Spinal cord (tissue), 10 donors: ENCODE data around the gene PDLIM5. TPM values are rescaled to one million over a fixed set of nuclear protein-coding genes. Genes with fewer than 3 reads are reported as not detected.
A peak's percentile ranks its signal among the peaks of the same experiment; 100 is the strongest.

Experiments used
- DNase-seq, 6 donors: peaks; one replicate each; pipeline versions ENCODE4 v3.0.0 to v3.0.0-alpha.2; 2013 to 2015; ENCODE audit warnings: low spot score in 6 of 6, low read depth in 4 of 6
- H3K27ac ChIP-seq: one replicate; pipeline ENCODE4 v1.5.1; 2013; ENCODE audit warnings: low read depth, low read length, control low read depth
- H3K27me3 ChIP-seq: one replicate; pipeline ENCODE4 v1.6.1; 2013; ENCODE audit warnings: low read length; ENCODE audit not compliant: control insufficient read depth, insufficient read depth
- H3K36me3 ChIP-seq: one replicate; pipeline ENCODE4 v1.6.1; 2013; ENCODE audit warnings: low read length; ENCODE audit not compliant: control insufficient read depth, insufficient read depth
- H3K4me1 ChIP-seq: one replicate; pipeline ENCODE4 v1.6.1; 2013; ENCODE audit warnings: low read length; ENCODE audit not compliant: control insufficient read depth, insufficient read depth
- H3K4me3 ChIP-seq: one replicate; pipeline ENCODE4 v1.5.1; 2013; ENCODE audit warnings: low read depth, low read length, control low read depth
- H3K9me3 ChIP-seq: one replicate; pipeline ENCODE4 v1.6.1; 2013; ENCODE audit warnings: low read length; ENCODE audit not compliant: control insufficient read depth, insufficient read depth
- WGBS: methylation state at CpG from one replicate; pipeline ENCODE4 v1.1.5; 2013; ENCODE audit warnings: missing lambda C conversion rate; ENCODE audit not compliant: insufficient coverage; 5-methylcytosine and 5-hydroxymethylcytosine counted together
- polyA plus RNA-seq, 2 donors: library from polyadenylated mRNA; unstranded; fragments of 120-200 nt; gene quantifications; one replicate each; pipeline ENCODE4 v1.2.1, GENCODE V29; 2013; ENCODE audit not compliant: insufficient read length in 2 of 2
- total RNA-seq, 2 donors: library from RNA; depleted of rRNA in 1 of 2; stranded (reverse); fragments of 120-200 nt in 1 of 2; fragments of >200 nt in 1 of 2; gene quantifications; one replicate each; pipeline versions ENCODE4 v1.2.3 to v1.2.4, GENCODE V29; 2013 to 2014
- donor health status: healthy.

Gene PDLIM5
- total and polyA plus RNA-seq, 4 donors = 43.7 to 102 (median 72.0) TPM

GRCh38 chr4:94700298-94700697, 248.6 kb downstream of the PDLIM5 start:
- no peak overlapping the region for H3K27ac ChIP-seq
- H3K9me3 ChIP-seq = no peaks in the 10 kb centered on the region
- no peak overlapping the region for H3K4me3 ChIP-seq
- no peak for DNase-seq
- peaks cover 12% of the 10 kb centered on the region for H3K4me1 ChIP-seq
- no peaks in the 10 kb centered on the region for H3K36me3 ChIP-seq
- H3K27me3 ChIP-seq = no peaks in the 10 kb centered on the region

DNA sequence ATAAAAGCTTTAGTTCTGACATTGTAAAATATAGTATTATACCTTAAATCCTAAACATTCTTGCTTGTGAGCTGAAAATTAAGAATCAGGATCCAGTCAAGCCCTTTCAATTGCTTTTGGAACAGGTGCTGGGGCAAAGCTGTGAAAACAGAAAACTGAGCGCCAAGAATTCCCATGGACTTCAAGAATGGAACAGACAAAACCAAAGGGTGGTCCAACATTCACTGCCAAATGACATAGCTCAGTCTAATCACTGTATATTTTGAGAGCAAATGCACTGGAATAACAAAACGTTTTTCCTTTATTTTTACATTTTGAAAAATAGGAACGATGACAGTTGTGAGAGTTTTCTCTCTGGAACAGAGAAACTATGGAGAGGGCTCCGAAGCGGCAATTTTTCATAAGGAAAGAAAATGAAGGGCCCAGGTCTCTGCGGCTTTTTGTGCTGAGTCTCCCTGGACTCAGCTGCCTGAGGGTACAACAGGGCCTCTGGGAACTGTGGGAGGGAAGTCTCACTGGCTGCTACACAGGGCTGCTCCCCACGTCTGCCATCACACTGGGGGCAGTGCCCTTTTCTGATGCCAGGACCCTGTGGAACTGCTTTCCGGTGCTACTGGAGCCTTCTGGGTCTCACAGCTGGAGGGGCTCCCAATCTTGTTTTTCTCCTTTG, 250.0 kb downstream of the PDLIM5 start:
- H3K4me3 ChIP-seq = no peak overlapping the region
- no peaks in the 10 kb centered on the region for H3K9me3 ChIP-seq
- H3K4me1 ChIP-seq = peaks cover 12% of the 10 kb centered on the region
- no peaks in the 10 kb centered on the region for H3K27me3 ChIP-seq
- H3K36me3 ChIP-seq = no peaks in the 10 kb centered on the region
- DNase-seq = peak in 2 of 6 donors; percentile 54 to 80
- 39% methylated on average over 6 of the region's 8 CpGs for WGBS
- H3K27ac ChIP-seq = no peak overlapping the region

DNA sequence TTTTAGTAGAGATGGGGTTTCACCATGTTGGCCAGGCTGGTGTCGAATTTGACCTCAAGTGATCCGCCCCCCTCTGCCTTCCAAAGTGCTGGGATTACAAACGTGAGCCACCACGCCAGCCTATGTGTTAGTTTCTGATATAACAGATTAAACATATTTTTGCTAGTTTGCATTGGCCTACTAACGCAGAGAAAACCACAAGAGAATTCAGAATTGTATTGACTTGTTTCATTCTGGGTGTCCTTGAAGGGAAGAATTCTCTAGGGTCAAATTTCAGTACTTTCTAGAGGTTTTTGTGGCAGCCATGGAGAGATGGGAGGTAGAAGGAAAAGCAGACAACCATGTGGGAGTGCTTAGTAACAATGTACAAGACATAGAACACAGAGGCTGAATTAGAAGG, 259.9 kb downstream of the PDLIM5 start:
- no peaks in the 10 kb centered on the region for H3K27me3 ChIP-seq
- no peaks in the 10 kb centered on the region for H3K9me3 ChIP-seq
- no peak overlapping the region for H3K27ac ChIP-seq
- no peaks in the 10 kb centered on the region for H3K4me1 ChIP-seq
- no CpG with 5 or more reads among the region's 5 CpGs for WGBS
- H3K4me3 ChIP-seq = no peak overlapping the region
- DNase-seq = no peak
- no peaks in the 10 kb centered on the region for H3K36me3 ChIP-seq

DNA sequence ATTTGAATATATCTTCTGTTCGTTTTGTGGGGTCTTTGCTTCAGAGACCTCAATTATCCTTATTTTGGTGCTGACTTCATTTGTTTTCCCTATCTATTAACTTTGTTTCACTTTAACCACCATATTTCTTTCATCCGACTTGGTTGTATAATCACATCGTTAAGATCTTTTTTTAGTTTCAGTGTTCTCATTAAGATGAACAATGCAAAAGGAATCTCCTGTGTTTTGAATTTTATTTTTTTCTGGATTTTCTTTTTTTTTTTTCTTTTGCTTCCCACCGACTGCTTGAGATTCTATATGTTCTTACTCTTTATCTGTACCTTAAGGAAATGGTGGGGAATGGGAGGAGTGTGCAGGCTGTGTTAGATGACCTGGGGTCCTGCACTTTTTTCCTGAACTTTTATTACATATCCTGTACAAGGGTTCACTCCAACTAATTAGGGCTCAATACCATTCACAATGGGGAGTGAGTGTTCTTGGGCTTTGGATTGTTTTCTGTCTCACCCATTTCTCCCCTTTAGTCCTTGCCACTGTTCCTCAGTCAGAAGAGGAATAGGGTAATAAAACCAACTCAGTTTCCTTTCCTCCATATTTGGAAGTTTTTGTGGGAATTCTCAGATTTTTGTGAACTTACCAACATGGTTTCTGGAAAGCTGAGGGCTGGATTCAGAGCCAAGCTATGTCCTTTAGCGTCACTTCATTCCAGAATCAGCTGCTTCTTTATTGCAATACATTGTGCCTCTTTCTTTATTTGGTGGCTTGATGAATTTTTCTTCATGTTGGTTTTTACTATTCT, 262.8 kb downstream of the PDLIM5 start:
- WGBS = no CpG with 5 or more reads among the region's 5 CpGs
- DNase-seq = no peak
- H3K4me1 ChIP-seq = no peaks in the 10 kb centered on the region
- H3K36me3 ChIP-seq = no peaks in the 10 kb centered on the region
- no peak overlapping the region for H3K27ac ChIP-seq
- H3K9me3 ChIP-seq = no peaks in the 10 kb centered on the region
- no peak overlapping the region for H3K4me3 ChIP-seq
- no peaks in the 10 kb centered on the region for H3K27me3 ChIP-seq

- WGBS = 93% methylated on average over 3 of the region's 6 CpGs
- H3K4me1 ChIP-seq = no peaks in the 10 kb centered on the region
- H3K9me3 ChIP-seq = no peaks in the 10 kb centered on the region
- DNase-seq = no peak
- no peaks in the 10 kb centered on the region for H3K27me3 ChIP-seq
- H3K36me3 ChIP-seq = no peaks in the 10 kb centered on the region
- no peak overlapping the region for H3K4me3 ChIP-seq
- no peak overlapping the region for H3K27ac ChIP-seq
Measured at GRCh38 chr4:94715726-94716125, 264.0 kb downstream of the PDLIM5 start.

Other genes with a start within 250 kb of the PDLIM5 start
- gene SMARCAD1, start 244.1 kb upstream of the PDLIM5 start, total RNA-seq = 10 to 100 TPM; 50.5 to 73.4 TPM
- gene SMARCAD1, start 244.1 kb upstream of the PDLIM5 start, polyA plus RNA-seq = 10 to 100 TPM; 36.5 to 47.0 TPM
- 1 to 10 TPM; 6.9 to 9.2 TPM for gene HPGDS, start 109.1 kb upstream of the PDLIM5 start, total RNA-seq
- 1 to 10 TPM; 6.9 to 7.1 TPM for gene HPGDS, start 109.1 kb upstream of the PDLIM5 start, polyA plus RNA-seq